Measurements from ENCODE around the gene WNT2. TPM values are rescaled to one million over a fixed set of nuclear protein-coding genes. Genes with fewer than 3 reads are reported as not detected.
"Not testable (repeated sequence)": the region's sequence is repeated elsewhere in the genome, so short reads cannot be mapped to it uniquely, and the experiment has no call there.

Gene WNT2
- total RNA-seq, 1 donor from 2014 or later, result not detected

DNA sequence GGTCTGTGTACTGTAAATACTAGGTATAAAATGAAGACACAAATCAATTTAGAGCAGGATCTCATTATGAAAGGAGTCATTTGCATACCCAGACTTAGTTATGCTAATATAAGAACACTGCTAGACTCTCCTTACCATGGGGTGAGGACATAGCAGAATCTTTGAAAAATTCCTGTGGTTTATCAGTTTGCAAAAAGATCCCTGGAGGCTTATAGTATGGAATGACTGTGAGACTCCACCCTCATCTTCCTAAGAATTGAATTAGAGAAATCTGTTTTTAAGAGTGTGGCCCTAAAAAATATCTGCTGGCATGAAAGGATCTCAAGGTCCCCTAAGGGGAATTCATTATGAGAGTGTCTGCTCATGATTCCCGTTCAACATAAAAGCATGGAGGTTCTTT is 63.2 kb downstream of the WNT2 start:
- DNase-seq, result no peak

DNA sequence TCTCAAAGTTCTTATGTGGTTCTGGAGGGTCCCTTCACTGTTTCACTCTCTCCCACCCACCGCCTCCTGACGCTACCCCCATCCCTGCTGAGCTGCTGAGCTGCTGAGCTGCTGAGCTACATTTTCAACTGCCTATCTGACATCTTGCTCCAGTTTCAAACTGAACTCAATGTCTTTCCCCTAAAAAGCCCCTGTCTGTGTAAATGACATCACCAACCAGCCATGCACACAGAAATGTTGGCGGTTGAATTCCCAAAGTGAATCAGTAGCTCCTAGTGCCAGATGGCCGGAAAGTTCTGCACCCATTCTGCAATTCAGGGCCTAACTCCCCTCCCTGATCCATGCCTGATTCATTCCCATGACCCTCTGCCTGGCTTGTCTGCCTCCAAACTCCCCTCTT is 71.2 kb downstream of the WNT2 start:
- no peak for DNase-seq

GRCh38 chr7:117250801-117251200 is 72.1 kb downstream of the WNT2 start:
- no peak for DNase-seq

GRCh38 chr7:117250245-117250644 is 72.6 kb downstream of the WNT2 start:
- DNase-seq, result no peak

GRCh38 chr7:117249696-117250095 is 73.2 kb downstream of the WNT2 start:
- DNase-seq, result no peak

- DNase-seq, result no peak
These were observed 74.0 kb downstream of the WNT2 start for GRCh38 chr7:117248829-117249228.

DNA sequence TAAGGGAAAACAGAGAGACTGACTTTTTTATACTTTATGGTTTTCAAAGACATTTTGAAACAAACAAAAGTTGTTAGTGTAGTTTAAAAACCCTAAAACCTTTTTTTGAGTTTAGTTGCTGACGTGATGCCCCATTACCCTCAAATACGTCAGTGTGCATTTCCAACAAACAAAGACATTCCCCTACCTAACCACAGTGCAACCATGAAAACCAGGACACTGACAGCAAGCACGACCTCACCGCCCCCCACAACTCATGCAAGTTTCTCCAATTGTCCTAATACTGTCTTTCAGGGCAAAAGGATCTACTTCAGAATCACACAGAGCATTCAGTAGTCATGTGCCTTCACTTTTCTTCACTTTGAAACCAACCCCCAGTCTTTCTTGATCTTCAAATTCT is 75.0 kb downstream of the WNT2 start:
- no peak for DNase-seq

DNA sequence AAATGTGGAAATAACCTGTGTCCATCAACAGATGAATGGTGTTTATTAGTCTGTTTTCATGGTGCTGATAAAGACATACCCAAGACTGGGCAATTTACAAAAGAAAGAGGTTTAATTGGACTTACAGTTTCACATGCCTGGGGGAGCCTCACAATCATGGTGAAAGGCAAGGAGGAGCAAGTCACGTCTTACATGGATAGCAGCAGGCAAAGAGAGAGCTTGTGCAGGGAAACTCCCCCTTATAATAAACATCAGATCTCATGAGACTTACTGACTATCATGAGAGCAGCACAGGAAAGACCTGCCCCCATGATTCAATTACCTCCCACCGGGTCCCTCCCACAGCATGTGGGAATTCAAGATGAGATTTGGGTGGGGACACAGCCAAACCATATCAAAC is 77.2 kb downstream of the WNT2 start:
- DNase-seq, result not testable (repeated sequence)

GRCh38 chr7:117243390-117243789 is 79.5 kb downstream of the WNT2 start:
- no peak for DNase-seq

DNA sequence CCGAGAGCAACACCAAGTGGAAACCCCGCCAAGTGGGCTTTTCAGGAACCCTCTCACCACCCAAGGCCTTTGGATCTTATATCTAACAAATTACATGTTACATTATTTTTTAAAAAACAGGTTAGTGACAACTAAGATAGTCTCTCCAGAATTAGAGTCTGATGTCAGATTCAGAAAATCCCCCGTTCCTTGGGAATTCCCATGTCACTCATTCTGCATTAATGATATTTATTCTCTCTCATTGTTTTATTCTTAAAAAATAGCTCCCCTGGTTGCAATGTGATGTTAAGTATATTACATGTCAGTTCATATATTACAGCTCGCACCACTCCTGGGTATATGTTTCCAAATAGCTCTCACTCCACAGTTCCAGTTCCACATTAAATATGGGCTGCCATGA is 81.8 kb downstream of the WNT2 start:
- no peak for DNase-seq

DNA sequence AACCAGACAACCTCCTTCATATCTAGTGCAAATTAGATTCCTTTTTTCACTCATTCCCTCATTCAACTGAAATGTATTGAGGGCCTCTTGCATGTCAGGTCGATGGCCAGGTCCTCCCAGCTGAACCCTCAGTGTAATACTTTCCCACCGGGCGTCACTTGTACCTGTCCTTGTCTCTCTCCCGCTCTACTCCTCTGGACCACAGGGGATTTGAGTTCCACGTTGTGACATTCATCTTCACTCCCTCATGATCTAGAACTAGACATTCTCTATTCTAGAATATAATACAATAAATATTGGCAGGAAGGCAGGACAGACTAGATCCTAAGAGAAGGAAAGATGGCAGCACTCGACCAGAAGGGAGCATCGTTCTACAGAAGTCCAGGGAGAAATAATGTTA is 83.9 kb downstream of the WNT2 start:
- DNase-seq, result no peak

DNA sequence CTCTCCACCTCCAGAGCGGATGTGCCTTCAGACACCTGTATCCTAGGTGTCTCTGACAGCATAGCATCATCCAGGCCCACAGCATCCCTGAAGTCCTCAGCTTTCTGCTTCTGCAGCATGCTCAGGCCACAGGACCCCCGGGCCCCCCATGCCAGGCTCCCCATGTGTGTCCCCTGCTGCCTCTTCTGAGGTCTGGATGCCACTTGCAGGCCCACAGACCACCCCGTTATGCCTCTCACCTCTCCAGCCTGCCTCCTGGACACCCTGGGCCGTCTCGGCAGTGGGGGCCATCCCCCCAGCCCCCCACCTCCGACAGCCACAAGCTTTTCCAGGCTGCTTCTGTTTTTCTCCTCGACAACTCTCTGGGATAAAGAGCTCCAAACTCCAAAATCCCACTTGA is 84.4 kb downstream of the WNT2 start:
- no peak for DNase-seq

DNA sequence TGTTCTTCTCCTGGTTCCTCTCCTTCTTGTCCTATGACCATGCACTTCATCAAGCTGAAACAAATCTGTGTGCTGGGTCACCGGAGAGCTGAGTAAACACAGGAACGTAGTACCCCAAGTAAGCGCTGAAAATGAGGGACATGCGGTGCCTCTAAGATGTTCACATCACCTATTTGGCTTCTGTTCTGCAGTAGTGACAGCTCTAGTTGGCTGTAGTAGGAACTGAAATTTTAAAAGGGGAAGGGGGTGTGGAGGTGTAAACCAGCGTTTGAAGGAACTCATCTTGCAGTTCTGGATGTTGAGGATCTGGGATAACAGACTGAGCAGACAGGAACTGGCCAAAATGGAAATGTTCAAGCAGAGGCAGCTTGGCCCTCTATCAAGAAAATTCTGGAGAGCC is 85.2 kb downstream of the WNT2 start:
- DNase-seq, result no peak

- DNase-seq, result no peak
These were observed 91.9 kb downstream of the WNT2 start for GRCh38 chr7:117231047-117231359.

GRCh38 chr7:117230276-117231046 is 92.4 kb downstream of the WNT2 start:
- DNase-seq, result no peak

- DNase-seq, result no peak
These were observed 93.5 kb downstream of the WNT2 start for GRCh38 chr7:117229350-117229749.

GRCh38 chr7:117227091-117227490 is 95.8 kb downstream of the WNT2 start:
- DNase-seq, result no peak

- DNase-seq, result no peak
These were observed 97.3 kb downstream of the WNT2 start for GRCh38 chr7:117225536-117225935.

Other genes with a start within 250 kb of the WNT2 start
- gene ASZ1, start 104.4 kb upstream of the WNT2 start, total RNA-seq, result not detected in 2 replicates
- not detected in 2 replicates for gene CFTR, start 157.0 kb upstream of the WNT2 start, total RNA-seq

Data from dermis blood vessel endothelial cell (primary cell).